Fibroblast of skin of abdomen (primary cell): ENCODE results near the gene ACY1.

Experiments used
- DNase-seq: peaks from one replicate; pipeline ENCODE4 v3.0.0-alpha.2; 2013

Gene ACY1

GRCh38 chr3:51963951-51964451 is 19.3 kb upstream of the ACY1 start:
- no peak for DNase-seq

- no peak for DNase-seq
These were observed 18.8 kb upstream of the ACY1 start for GRCh38 chr3:51964521-51964920.

GRCh38 chr3:51966016-51966415 is 17.3 kb upstream of the ACY1 start:
- DNase-seq: no peak

- no peak for DNase-seq
These were observed 16.8 kb upstream of the ACY1 start for GRCh38 chr3:51966486-51966885.

GRCh38 chr3:51966922-51967383 is 16.4 kb upstream of the ACY1 start:
- DNase-seq: no peak

- DNase-seq: peak; percentile 55
These were observed 15.8 kb upstream of the ACY1 start, which contains the start of gene PCBP4 for GRCh38 chr3:51967384-51968169. Gene PCBP4, minus strand, starts transcription at chr3:51967454. Its CDS starts 6,214 bp downstream, at chr3:51961240.

GRCh38 chr3:51968170-51968775 is 15.1 kb upstream of the ACY1 start:
- peak; percentile 53 for DNase-seq

GRCh38 chr3:51968883-51969678 is 14.3 kb upstream of the ACY1 start:
- DNase-seq: no peak

GRCh38 chr3:51969841-51970240 is 13.5 kb upstream of the ACY1 start:
- no peak for DNase-seq

- no peak for DNase-seq
These were observed 12.6 kb upstream of the ACY1 start for GRCh38 chr3:51970606-51971300.

GRCh38 chr3:51971350-51971749 is 12.0 kb upstream of the ACY1 start:
- DNase-seq: no peak

GRCh38 chr3:51974277-51974962 is 8.9 kb upstream of the ACY1 start:
- DNase-seq: no peak

GRCh38 chr3:51974963-51975851 is 8.1 kb upstream of the ACY1 start, which contains the start of gene ABHD14A:
Gene ABHD14A, plus strand, starts transcription at chr3:51975064. Its CDS starts 72 bp downstream, at chr3:51975136.
- DNase-seq: peak; percentile 65

- DNase-seq: peak; percentile 64
These were observed 7.3 kb upstream of the ACY1 start for GRCh38 chr3:51975852-51976549.

GRCh38 chr3:51977446-51978142 is 5.7 kb upstream of the ACY1 start:
- no peak for DNase-seq

- DNase-seq: no peak
These were observed 5.2 kb upstream of the ACY1 start for GRCh38 chr3:51978143-51978502.

- DNase-seq: no peak
These were observed 3.1 kb upstream of the ACY1 start for GRCh38 chr3:51980253-51980652.

GRCh38 chr3:51982352-51982837 is 940 bp upstream of the ACY1 start:
- no peak for DNase-seq
